WI38 (cell line): ENCODE data around the gene SMCO4.

Experiments used
- H3K4me3 ChIP-seq: 2 replicates; pipeline ENCODE4 v1.5.1; 2011; ENCODE audit warnings: low read depth, mild to moderate bottlenecking, control low read depth, low read length
- TF ChIP-seq, protein P1 (sequence below): IDR thresholded peaks from 2 replicates; pipeline ENCODE4 v1.5.1; 2012; ENCODE audit warnings: low read depth, mild to moderate bottlenecking, control low read depth, low read length

Gene SMCO4

DNA sequence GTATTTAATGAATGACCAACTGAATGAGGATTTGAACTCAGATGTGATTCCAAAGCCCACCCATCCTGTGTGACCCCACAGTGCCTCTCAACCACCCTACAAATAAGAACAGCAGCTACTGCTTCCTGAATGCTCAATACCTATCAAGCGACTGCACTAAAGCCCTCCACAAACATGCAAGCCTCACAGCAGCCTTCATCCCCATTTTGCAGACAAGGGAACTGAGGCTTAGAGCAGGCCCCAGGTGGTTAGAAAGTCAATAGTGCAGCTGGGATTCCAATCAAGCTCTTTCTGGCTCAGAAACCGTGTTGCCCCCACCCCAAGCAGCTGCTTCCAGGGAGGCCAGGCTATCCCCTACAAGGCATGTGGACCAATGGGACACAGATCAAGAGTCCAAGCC is 57.2 kb downstream of the SMCO4 start:
- TF ChIP-seq, protein P1, sequence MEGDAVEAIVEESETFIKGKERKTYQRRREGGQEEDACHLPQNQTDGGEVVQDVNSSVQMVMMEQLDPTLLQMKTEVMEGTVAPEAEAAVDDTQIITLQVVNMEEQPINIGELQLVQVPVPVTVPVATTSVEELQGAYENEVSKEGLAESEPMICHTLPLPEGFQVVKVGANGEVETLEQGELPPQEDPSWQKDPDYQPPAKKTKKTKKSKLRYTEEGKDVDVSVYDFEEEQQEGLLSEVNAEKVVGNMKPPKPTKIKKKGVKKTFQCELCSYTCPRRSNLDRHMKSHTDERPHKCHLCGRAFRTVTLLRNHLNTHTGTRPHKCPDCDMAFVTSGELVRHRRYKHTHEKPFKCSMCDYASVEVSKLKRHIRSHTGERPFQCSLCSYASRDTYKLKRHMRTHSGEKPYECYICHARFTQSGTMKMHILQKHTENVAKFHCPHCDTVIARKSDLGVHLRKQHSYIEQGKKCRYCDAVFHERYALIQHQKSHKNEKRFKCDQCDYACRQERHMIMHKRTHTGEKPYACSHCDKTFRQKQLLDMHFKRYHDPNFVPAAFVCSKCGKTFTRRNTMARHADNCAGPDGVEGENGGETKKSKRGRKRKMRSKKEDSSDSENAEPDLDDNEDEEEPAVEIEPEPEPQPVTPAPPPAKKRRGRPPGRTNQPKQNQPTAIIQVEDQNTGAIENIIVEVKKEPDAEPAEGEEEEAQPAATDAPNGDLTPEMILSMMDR = no peak
- H3K4me3 ChIP-seq = no peak overlapping the region

- TF ChIP-seq, protein P1 = no peak
- H3K4me3 ChIP-seq = no peak overlapping the region
These were observed 58.5 kb downstream of the SMCO4 start for GRCh38 chr11:93484716-93485115.

- TF ChIP-seq, protein P1 = no peak
- H3K4me3 ChIP-seq = no peak overlapping the region
These were observed 60.6 kb downstream of the SMCO4 start for GRCh38 chr11:93482556-93482955.

DNA sequence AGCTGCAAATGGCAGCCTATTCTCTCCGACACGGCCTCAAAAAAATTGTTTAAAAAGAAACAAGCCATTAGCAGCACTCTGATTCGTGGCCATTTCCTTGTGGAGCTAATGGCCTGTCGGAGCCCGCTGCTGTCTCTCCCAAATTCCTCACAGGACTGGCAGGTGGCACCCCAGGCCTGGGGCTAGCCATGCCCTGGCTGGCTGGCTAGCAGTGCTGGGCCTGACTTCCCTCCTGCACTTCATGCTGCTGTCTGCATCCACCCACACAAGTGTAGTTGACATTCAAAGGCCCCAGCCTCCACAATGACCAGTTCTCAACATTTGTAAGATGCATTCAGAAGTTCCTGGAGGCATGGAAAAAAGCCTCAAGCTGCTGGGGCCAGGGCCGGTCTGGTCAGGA is 61.5 kb downstream of the SMCO4 start:
- no peak overlapping the region for H3K4me3 ChIP-seq
- TF ChIP-seq, protein P1 = no peak

DNA sequence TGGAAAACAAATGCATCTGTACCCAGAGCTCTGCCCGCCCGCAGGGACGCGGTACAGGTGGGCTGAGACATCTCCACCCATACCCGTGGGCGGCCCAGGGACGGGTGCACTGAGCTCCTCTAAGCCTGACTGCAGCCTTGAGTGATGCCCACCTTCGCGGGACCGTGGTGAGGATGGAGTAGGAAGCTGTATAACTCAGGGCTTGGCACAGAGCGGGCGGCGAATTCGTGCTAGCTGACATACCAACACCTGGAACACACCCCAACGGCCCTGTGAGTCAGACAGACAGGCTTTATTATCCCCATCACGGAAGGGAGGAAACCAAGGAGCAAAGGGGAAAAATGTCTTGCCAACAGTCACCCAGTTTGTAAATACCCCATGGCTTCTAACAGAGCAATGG is 61.9 kb downstream of the SMCO4 start:
- no peak overlapping the region for H3K4me3 ChIP-seq
- TF ChIP-seq, protein P1 = no peak

DNA sequence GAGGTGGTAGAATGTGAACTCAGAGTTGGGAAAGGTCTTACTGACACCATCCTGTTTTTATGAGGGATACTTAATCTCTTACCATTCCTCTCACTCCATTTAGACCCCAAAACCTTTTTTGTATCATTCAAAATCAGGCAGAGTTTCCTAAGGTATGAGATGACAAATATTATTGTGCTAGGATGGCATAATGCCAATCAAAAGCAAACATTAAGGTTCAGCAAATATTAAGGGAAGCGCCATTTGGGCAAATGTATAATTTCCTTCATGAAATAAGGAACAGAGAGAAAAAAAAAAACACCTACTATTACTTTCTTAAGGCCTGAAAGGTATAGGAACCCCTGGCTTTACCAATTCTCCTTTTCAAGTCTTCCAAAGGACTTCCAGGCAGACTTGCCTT is 62.4 kb downstream of the SMCO4 start:
- no peak overlapping the region for H3K4me3 ChIP-seq
- TF ChIP-seq, protein P1 = no peak

GRCh38 chr11:93480256-93480655 is 62.9 kb downstream of the SMCO4 start:
- TF ChIP-seq, protein P1 = no peak
- H3K4me3 ChIP-seq = no peak overlapping the region
